ENCODE data around the gene ROBO2.

- TF ChIP-seq EP300 (IDR thresholded peaks at IDR 0.05), result no peak
- TF ChIP-seq, protein P1, sequence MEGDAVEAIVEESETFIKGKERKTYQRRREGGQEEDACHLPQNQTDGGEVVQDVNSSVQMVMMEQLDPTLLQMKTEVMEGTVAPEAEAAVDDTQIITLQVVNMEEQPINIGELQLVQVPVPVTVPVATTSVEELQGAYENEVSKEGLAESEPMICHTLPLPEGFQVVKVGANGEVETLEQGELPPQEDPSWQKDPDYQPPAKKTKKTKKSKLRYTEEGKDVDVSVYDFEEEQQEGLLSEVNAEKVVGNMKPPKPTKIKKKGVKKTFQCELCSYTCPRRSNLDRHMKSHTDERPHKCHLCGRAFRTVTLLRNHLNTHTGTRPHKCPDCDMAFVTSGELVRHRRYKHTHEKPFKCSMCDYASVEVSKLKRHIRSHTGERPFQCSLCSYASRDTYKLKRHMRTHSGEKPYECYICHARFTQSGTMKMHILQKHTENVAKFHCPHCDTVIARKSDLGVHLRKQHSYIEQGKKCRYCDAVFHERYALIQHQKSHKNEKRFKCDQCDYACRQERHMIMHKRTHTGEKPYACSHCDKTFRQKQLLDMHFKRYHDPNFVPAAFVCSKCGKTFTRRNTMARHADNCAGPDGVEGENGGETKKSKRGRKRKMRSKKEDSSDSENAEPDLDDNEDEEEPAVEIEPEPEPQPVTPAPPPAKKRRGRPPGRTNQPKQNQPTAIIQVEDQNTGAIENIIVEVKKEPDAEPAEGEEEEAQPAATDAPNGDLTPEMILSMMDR (IDR thresholded peaks at IDR 0.05), result no peak
- no peak for TF ChIP-seq POLR2A (IDR thresholded peaks at IDR 0.05)
These were observed 239.4 kb downstream of the ROBO2 start for GRCh38 chr3:77279276-77279675.
